ENCODE data around the gene CPN1. TPM values are rescaled to one million over a fixed set of nuclear protein-coding genes. Genes with fewer than 3 reads are reported as not detected.

CPN1 gene
- total and polyA plus RNA-seq, 10 of the 15 experiments (the other 5 are each of a cell fraction or from before 2014, with no cell fraction given): 0.03 to 0.10 TPM; not detected in 8

DNA sequence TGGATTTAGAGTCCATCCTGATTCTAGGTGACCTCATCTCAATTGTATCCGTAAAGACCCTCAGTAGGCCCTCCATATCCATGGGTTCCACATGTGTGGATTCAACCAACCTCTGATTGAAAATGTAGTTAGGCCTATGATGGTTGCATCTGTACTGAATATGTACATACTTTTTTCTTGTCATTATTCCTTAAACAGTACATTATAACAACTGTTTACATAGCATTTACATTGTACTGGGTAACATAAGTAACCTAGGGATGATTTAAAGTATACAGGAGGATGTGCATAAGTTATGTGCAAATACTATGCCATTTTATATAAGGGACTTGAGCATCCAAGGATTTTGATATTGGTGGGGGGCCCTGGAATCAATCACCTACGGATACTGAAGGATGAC lies 10.1 kb downstream of the CPN1 start (continued):
- TF ChIP-seq ETV6 (conservative IDR thresholded peaks at IDR 0.05 in 1 of 2, IDR thresholded peaks at IDR 0.05 in 1 of 2; ENCODE audit: borderline replicate concordance in 1 of 2, low read depth in 1 of 2) (no peak), NR2C1 (IDR thresholded peaks at IDR 0.05) (no peak)

DNA sequence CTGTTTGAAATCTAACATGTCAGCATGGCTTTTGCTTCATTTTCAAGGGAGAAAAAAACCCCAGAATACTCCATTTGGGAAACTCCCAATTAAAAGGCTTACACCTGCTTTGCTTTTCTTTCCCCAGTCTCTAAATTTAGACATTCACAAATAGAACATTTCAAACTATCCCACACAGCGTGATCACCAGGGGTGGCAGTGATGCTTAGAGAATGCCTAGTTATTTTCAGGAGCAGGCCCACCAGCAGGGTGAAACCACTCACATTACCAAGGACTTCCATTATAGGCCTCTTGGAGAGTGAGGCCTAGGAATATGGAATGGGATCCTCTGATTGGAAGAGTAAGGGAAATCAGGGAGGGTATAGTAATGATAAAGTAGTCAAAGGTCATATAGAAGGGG lies 14.2 kb downstream of the CPN1 start:
- in situ Hi-C loops (cut with MboI): no loop called here
- no peaks in the 10 kb centered on the region for H3K4me1 ChIP-seq (ENCODE audit: control insufficient read depth, insufficient read depth, low read length)

More for the DNA sequence above, 14.2 kb downstream of the CPN1 start:
- no peak overlapping the region for H3K27ac ChIP-seq (ENCODE audit: control insufficient read depth, insufficient read depth)
- H3K36me3 ChIP-seq (ENCODE audit: control insufficient read depth in 2 of 2, insufficient read depth in 2 of 2, low read length in 1 of 2): no peaks in the 10 kb centered on the region
- H3K9me3 ChIP-seq (replicated peaks; ENCODE audit: control insufficient read depth, insufficient read depth, low read length): no peaks in the 10 kb centered on the region
- POLR2A ChIA-PET: no interaction called here
- H3K4me2 ChIP-seq (ENCODE audit: control insufficient read depth, insufficient read depth): no peak overlapping the region
- no peak overlapping the region for H3K4me3 ChIP-seq
- no peak for ATAC-seq
- H4K20me1 ChIP-seq (ENCODE audit: control insufficient read depth, insufficient read depth): no peaks in the 10 kb centered on the region
- H2AFZ ChIP-seq (ENCODE audit: control insufficient read depth, low read depth, low read length): no peak overlapping the region
- FAIRE-seq: no peak
- H3K27me3 ChIP-seq (replicated peaks in 1 of 2; ENCODE audit: control insufficient read depth in 2 of 2, insufficient read depth in 2 of 2, low read length in 1 of 2): no peaks in the 10 kb centered on the region
- RAD21 ChIA-PET (ENCODE audit: unreplicated experiment): no interaction called here
- no peak for TF ChIP-seq MTA2 (IDR thresholded peaks at IDR 0.05; ENCODE audit: low read depth)
- TF ChIP-seq, protein P1, sequence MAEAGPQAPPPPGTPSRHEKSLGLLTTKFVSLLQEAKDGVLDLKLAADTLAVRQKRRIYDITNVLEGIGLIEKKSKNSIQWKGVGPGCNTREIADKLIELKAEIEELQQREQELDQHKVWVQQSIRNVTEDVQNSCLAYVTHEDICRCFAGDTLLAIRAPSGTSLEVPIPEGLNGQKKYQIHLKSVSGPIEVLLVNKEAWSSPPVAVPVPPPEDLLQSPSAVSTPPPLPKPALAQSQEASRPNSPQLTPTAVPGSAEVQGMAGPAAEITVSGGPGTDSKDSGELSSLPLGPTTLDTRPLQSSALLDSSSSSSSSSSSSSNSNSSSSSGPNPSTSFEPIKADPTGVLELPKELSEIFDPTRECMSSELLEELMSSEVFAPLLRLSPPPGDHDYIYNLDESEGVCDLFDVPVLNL (IDR thresholded peaks at IDR 0.05; ENCODE audit: low read depth, low read length): no peak
- TF ChIP-seq IRF4 (IDR thresholded peaks at IDR 0.05; ENCODE audit: low read depth, low read length): no peak
- no peak for TF ChIP-seq PML (IDR thresholded peaks at IDR 0.05; ENCODE audit: low read length)
- TF ChIP-seq SIX5 (IDR thresholded peaks at IDR 0.05; ENCODE audit: low read depth, low read length, severe bottlenecking): no peak
- no peak for TF ChIP-seq TARDBP (IDR thresholded peaks at IDR 0.05; ENCODE audit: borderline replicate concordance)
- no peak for TF ChIP-seq CBX3 (IDR thresholded peaks at IDR 0.05; ENCODE audit: borderline replicate concordance, low read depth)
- no peak for TF ChIP-seq MYB (IDR thresholded peaks at IDR 0.05; ENCODE audit: borderline replicate concordance, low read depth, low read length)
- TF ChIP-seq ZNF24 (IDR thresholded peaks at IDR 0.05): no peak
- H3K79me2 ChIP-seq (ENCODE audit: control insufficient read depth, insufficient read depth, low read length): no peaks in the 10 kb centered on the region
- no TSS peak for BruUV-seq (replicated peaks)
- SMC1A ChIA-PET (ENCODE audit: uncharacterized antibody, unreplicated experiment): no interaction called here
- CTCF ChIA-PET: no interaction called here
- intact Hi-C loops (cut with micrococcal nuclease; ENCODE audit: unreplicated experiment): no loop called here
- DNase-seq (ENCODE audit: low read depth, low spot score): no peak
- 38% methylated on average over 1 of the region's 1 CpG for WGBS (ENCODE audit: insufficient coverage, insufficient replicate concordance, low lambda C conversion rate, missing lambda C conversion rate)
- H3K9ac ChIP-seq (ENCODE audit: control insufficient read depth, insufficient read depth, low read length): no peak overlapping the region

Measured in GM12878 (cell line).